GM18526 (cell line): ENCODE measurements around the gene HDDC3.

ENCODE experiments used
- POLR2A ChIP-seq: IDR thresholded peaks from 3 replicates; pipeline ENCODE4 v1.6.1; 2011; ENCODE audit not compliant: insufficient read length; ENCODE audit errors: extremely low read depth

HDDC3 gene

GRCh38 chr15:90957031-90957790, 24.9 kb upstream of the HDDC3 start:
- no peak for TF ChIP-seq POLR2A

- TF ChIP-seq POLR2A: no peak
Measured at GRCh38 chr15:90956274-90957030, 24.1 kb upstream of the HDDC3 start.

GRCh38 chr15:90955624-90956273, 23.4 kb upstream of the HDDC3 start:
- no peak for TF ChIP-seq POLR2A

GRCh38 chr15:90954712-90955623, 22.6 kb upstream of the HDDC3 start, which contains the start of gene RCCD1:
Gene RCCD1, plus strand, starts transcription at chr15:90954884. Its CDS starts 1,851 bp downstream, at chr15:90956735.
- TF ChIP-seq POLR2A: peak; percentile 51

DNA sequence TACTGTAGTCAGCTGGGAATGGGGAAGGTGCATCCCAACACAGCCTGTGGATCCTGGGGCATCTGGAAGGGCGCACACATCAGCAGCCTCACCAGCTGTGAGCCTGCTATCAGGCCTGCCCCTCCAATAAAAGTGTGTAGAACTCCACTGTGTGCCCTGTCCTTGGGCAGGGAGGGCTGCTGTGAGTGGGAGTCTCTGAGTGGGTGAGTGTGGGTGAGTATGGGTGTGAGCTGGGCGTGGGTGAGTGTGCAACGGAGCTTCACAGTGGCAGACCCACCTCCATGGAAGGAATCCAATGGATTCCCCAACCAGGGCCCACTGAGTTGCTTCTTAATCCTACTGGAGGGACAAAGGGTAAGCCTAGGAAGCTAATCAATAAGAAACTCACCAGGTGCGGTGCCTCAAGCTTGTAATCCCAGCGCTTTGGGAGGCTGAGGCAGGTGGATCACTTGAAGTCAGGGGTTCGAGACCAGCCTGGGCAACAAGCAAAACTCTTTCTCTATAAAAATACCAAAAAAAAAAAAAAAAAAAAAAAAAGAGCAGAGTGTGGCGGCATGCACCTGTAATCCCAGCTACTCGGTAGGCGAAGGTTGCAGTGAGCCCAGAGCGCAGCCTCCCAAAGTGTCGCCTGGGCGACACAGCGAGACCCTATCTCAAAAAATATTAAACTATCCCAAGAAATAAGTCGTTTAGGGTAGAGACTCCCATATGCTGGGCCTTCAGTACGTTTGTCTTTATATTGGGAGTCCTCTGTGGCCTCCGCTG, 21.8 kb upstream of the HDDC3 start:
- no peak for TF ChIP-seq POLR2A

DNA sequence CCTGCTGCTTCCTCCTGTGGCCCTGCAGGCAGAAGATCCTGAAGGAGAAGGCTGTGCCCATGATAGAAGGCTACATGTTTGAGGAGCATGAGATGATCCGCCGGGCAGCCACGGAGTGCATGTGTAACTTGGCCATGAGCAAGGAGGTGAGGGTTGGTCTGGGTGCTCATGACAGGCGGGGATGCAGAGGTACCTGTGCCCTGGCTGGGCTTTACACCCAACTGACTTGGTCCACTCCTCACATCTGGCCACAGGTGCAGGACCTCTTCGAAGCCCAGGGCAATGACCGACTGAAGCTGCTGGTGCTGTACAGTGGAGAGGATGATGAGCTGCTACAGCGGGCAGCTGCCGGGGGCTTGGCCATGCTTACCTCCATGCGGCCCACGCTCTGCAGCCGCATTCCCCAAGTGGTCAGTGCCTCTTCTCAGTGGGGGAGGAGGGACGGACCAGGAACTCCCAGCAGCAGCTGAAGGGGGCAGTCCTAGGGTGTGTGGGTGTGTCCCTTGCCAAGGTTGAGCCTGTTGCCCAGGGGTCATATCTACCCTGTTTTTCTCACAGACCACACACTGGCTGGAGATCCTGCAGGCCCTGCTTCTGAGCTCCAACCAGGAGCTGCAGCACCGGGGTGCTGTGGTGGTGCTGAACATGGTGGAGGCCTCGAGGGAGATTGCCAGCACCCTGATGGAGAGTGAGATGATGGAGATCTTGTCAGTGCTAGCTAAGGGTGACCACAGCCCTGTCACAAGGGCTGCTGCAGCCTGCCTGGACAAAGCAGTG, 20.7 kb upstream of the HDDC3 start:
- TF ChIP-seq POLR2A: no peak

GRCh38 chr15:90950676-90951075, 18.3 kb upstream of the HDDC3 start:
- no peak for TF ChIP-seq POLR2A

- no peak for TF ChIP-seq POLR2A
Measured at GRCh38 chr15:90949979-90950675, 17.8 kb upstream of the HDDC3 start.

GRCh38 chr15:90948506-90948905, 16.2 kb upstream of the HDDC3 start:
- TF ChIP-seq POLR2A: no peak

- no peak for TF ChIP-seq POLR2A
Measured at GRCh38 chr15:90947577-90948357, 15.4 kb upstream of the HDDC3 start.

GRCh38 chr15:90946941-90947576, 14.7 kb upstream of the HDDC3 start:
- no peak for TF ChIP-seq POLR2A

- TF ChIP-seq POLR2A: no peak
Measured at GRCh38 chr15:90946538-90946937, 14.2 kb upstream of the HDDC3 start.

GRCh38 chr15:90945091-90945490, 12.7 kb upstream of the HDDC3 start:
- no peak for TF ChIP-seq POLR2A
